WTC11 (cell line): ENCODE results near the gene EML6. TPM values are rescaled to one million over a fixed set of nuclear protein-coding genes. Genes with fewer than 3 reads are reported as not detected.

Source experiments
- ATAC-seq: fragments of 200-7000 bp; cut with Tn5 transposase; 2 replicates; pipeline ENCODE4 v1.10.0; 2021; ENCODE audit warnings: mild to moderate bottlenecking, moderate library complexity
- CTCF ChIA-PET: fragments of 300-600 bp; sonication (Branson Sonifier 250); formaldehyde crosslinking; loops from one replicate; lab custom pipeline; 2021; ENCODE audit warnings: antibody characterized with exemption; lab: Charles Lee
- POLR2A ChIA-PET: fragments of 350-600 bp; sonication (Branson Sonifier 250); formaldehyde crosslinking; loops from one replicate; lab custom pipeline; 2021; ENCODE audit warnings: antibody characterized with exemption; lab: Charles Lee
- DNase-seq: peaks from one replicate; pipeline ENCODE4 v3.0.0; 2021; ENCODE audit warnings: low spot score
- H3K27ac Mint-ChIP-seq: 2 replicates; pipeline ENCODE4 v1.8.0; 2021; ENCODE audit warnings: mixed read lengths
- H3K27me3 Mint-ChIP-seq: 2 replicates; pipeline ENCODE4 v1.8.0; 2021; ENCODE audit warnings: low read depth, mild to moderate bottlenecking, moderate library complexity, mixed read lengths
- H3K36me3 Mint-ChIP-seq: 2 replicates; pipeline ENCODE4 v1.8.0; 2021; ENCODE audit warnings: mixed read lengths
- H3K4me1 Mint-ChIP-seq: 2 replicates; pipeline ENCODE4 v1.8.0; 2022; ENCODE audit warnings: mixed read lengths
- H3K4me3 Mint-ChIP-seq: 2 replicates; pipeline ENCODE4 v1.8.0; 2021; ENCODE audit warnings: mild to moderate bottlenecking, moderate library complexity, mixed read lengths
- H3K9me3 Mint-ChIP-seq: 2 replicates; pipeline ENCODE4 v1.8.0; 2021; ENCODE audit warnings: mixed read lengths
- AFF4 ChIP-seq: sonication (generic); formaldehyde crosslinking; IDR thresholded peaks from 2 replicates; pipeline ENCODE4 v1.8.1; 2023; ENCODE audit warnings: mild to moderate bottlenecking, missing genetic modification reagents, borderline replicate concordance
- ATF3 ChIP-seq: sonication (generic); formaldehyde crosslinking; conservative IDR thresholded peaks from 2 replicates; pipeline ENCODE4 v1.8.1; 2022; ENCODE audit warnings: mild to moderate bottlenecking, missing genetic modification reagents
- E2F1 ChIP-seq: sonication (generic); formaldehyde crosslinking; IDR thresholded peaks from 2 replicates; pipeline ENCODE4 v1.8.0; 2022; ENCODE audit warnings: mild to moderate bottlenecking, missing genetic modification reagents
- EMX1 ChIP-seq: fragments of 250-450 bp; sonication (Bioruptor Pico); IDR thresholded peaks from 2 replicates; pipeline ENCODE4 v1.8.0; 2021; ENCODE audit warnings: mild to moderate bottlenecking
- GRHL2 ChIP-seq: fragments of 250-450 bp; sonication (Bioruptor Pico); IDR thresholded peaks from 2 replicates; pipeline ENCODE4 v1.8.0; 2022; ENCODE audit warnings: mild to moderate bottlenecking, moderate library complexity; ENCODE audit not compliant: insufficient replicate concordance, severe bottlenecking
- GTF2I ChIP-seq: fragments of 250-450 bp; sonication (Bioruptor Pico); conservative IDR thresholded peaks from 2 replicates; pipeline ENCODE4 v1.4.0; 2021; ENCODE audit warnings: mild to moderate bottlenecking
- JAZF1 ChIP-seq: fragments of 250-450 bp; sonication (Bioruptor Pico); IDR thresholded peaks from 2 replicates; pipeline ENCODE4 v1.9.0; 2021; ENCODE audit warnings: moderate library complexity, mild to moderate bottlenecking, inconsistent platforms
- MLX ChIP-seq: sonication (generic); formaldehyde crosslinking; IDR thresholded peaks from 2 replicates; pipeline ENCODE4 v1.8.1; 2023; ENCODE audit warnings: mild to moderate bottlenecking, missing genetic modification reagents, moderate library complexity
- MXD4 ChIP-seq: fragments of 250-450 bp; sonication (Bioruptor Pico); IDR thresholded peaks from 2 replicates; pipeline ENCODE4 v1.8.0; 2021; ENCODE audit warnings: mild to moderate bottlenecking, moderate library complexity, borderline replicate concordance
- MYBL2 ChIP-seq: sonication (generic); formaldehyde crosslinking; IDR thresholded peaks from 2 replicates; pipeline ENCODE4 v1.8.1; 2023; ENCODE audit warnings: mild to moderate bottlenecking, moderate library complexity, missing genetic modification reagents
- NR2C2 ChIP-seq: sonication (generic); formaldehyde crosslinking; IDR thresholded peaks from 2 replicates; pipeline ENCODE4 v1.8.0; 2022; ENCODE audit warnings: mild to moderate bottlenecking, missing genetic modification reagents
- NR3C1 ChIP-seq: sonication (generic); formaldehyde crosslinking; conservative IDR thresholded peaks from 2 replicates; pipeline ENCODE4 v1.8.1; 2023; ENCODE audit warnings: low read depth, mild to moderate bottlenecking, missing genetic modification reagents
- RELA ChIP-seq: sonication (generic); formaldehyde crosslinking; IDR thresholded peaks from 2 replicates; pipeline ENCODE4 v1.8.1; 2022; ENCODE audit warnings: missing genetic modification reagents, mild to moderate bottlenecking, borderline replicate concordance
- SMAD3 ChIP-seq: sonication (generic); formaldehyde crosslinking; IDR thresholded peaks from 2 replicates; pipeline ENCODE4 v1.8.0; 2022; ENCODE audit warnings: missing genetic modification reagents, mild to moderate bottlenecking, borderline replicate concordance
- TCF7 ChIP-seq: sonication (generic); formaldehyde crosslinking; IDR thresholded peaks from 2 replicates; pipeline ENCODE4 v1.8.0; 2022; ENCODE audit warnings: mild to moderate bottlenecking, low read depth, missing genetic modification reagents, moderate library complexity
- TP53 ChIP-seq: sonication (generic); formaldehyde crosslinking; IDR thresholded peaks from 2 replicates; pipeline ENCODE4 v1.8.1; 2023; ENCODE audit warnings: mild to moderate bottlenecking, missing genetic modification reagents
- ZNF232 ChIP-seq: sonication (generic); formaldehyde crosslinking; IDR thresholded peaks from 2 replicates; pipeline ENCODE4 v1.8.0; 2022; ENCODE audit warnings: mild to moderate bottlenecking, missing genetic modification reagents
- ZNF317 ChIP-seq: sonication (generic); formaldehyde crosslinking; IDR thresholded peaks from 2 replicates; pipeline ENCODE4 v1.8.1; 2023; ENCODE audit warnings: low read depth, mild to moderate bottlenecking, moderate library complexity, missing genetic modification reagents, borderline replicate concordance
- ZNF671 ChIP-seq: fragments of 250-450 bp; sonication (Bioruptor Pico); IDR thresholded peaks from 2 replicates; pipeline ENCODE4 v1.8.0; 2021; ENCODE audit warnings: mild to moderate bottlenecking
- total RNA-seq: library from RNA; stranded (reverse); gene quantifications from 3 replicates; pipeline ENCODE4 v1.2.3, GENCODE V29; 2021

The EML6 gene
- total RNA-seq, 1 experiment from 2014 or later: 2.1 TPM

- H3K4me1 Mint-ChIP-seq: peaks cover 57% of the 10 kb centered on the region
- CTCF ChIA-PET: interaction anchor here (1.5 kb wide), 1 partner anchor 353 kb away, joined by 3 read pairs; no protein-coding TSS in a partner anchor
- peak overlapping the region; percentile 89; the same call in 1 of the 2 replicates for H3K27ac Mint-ChIP-seq
- POLR2A ChIA-PET: no interaction called here
- TF ChIP-seq ZNF671 (CRISPR knock-in tag) (no peak), MLX (no peak), E2F1 (CRISPR knock-in tag) (no peak), EMX1 (CRISPR knock-in tag) (no peak), RELA (CRISPR knock-in tag) (no peak), NR2C2 (CRISPR knock-in tag) (no peak), JAZF1 (no peak), AFF4 (CRISPR knock-in tag) (no peak), ZNF232 (no peak), ATF3 (CRISPR knock-in tag) (no peak), ZNF317 (CRISPR knock-in tag) (no peak), GRHL2 (CRISPR knock-in tag) (no peak), NR3C1 (CRISPR knock-in tag) (no peak), MXD4 (no peak), TCF7 (CRISPR knock-in tag) (no peak), MYBL2 (CRISPR knock-in tag) (no peak), GTF2I (CRISPR knock-in tag) (no peak), TP53 (no peak)
- TF ChIP-seq, all 79 proteins: peak for 0
- no peak overlapping the region for H3K4me3 Mint-ChIP-seq
- H3K9me3 Mint-ChIP-seq: no peaks in the 10 kb centered on the region
- H3K27me3 Mint-ChIP-seq: no peaks in the 10 kb centered on the region
- ATAC-seq (no peak), DNase-seq (no peak)
- H3K36me3 Mint-ChIP-seq: no peaks in the 10 kb centered on the region
Observed at GRCh38 chr2:55018619-55019018, 295.2 kb downstream of the EML6 start.

- peak overlapping the region; percentile 89 for H3K27ac Mint-ChIP-seq
- peaks cover 48% of the 10 kb centered on the region for H3K4me1 Mint-ChIP-seq
- DNase-seq: no peak
- TF ChIP-seq SMAD3: no peak
- H3K27me3 Mint-ChIP-seq: no peaks in the 10 kb centered on the region
- no peak for ATAC-seq
- peak overlapping the region; percentile 35 for H3K4me3 Mint-ChIP-seq
- no peaks in the 10 kb centered on the region for H3K9me3 Mint-ChIP-seq
- POLR2A ChIA-PET: interaction anchor here (1.0 kb wide), 1 partner anchor 30 kb away, joined by 3 read pairs; no protein-coding TSS in a partner anchor
- H3K36me3 Mint-ChIP-seq: no peaks in the 10 kb centered on the region
- CTCF ChIA-PET: interaction anchor here (1.0 to 1.6 kb wide), 3 partner anchors 29 to 354 kb away, joined by 3 to 5 read pairs (median 3); no protein-coding TSS in a partner anchor
Observed at GRCh38 chr2:55019526-55020258, 296.2 kb downstream of the EML6 start.
